Measurements from ENCODE around the gene MEF2A. TPM values are rescaled to one million over a fixed set of nuclear protein-coding genes. Genes with fewer than 3 reads are reported as not detected.
A peak's percentile ranks its signal among the peaks of the same experiment; 100 is the strongest.

Gene MEF2A
- total RNA-seq, 1 donor from 2014 or later, result 61.9 TPM

DNA sequence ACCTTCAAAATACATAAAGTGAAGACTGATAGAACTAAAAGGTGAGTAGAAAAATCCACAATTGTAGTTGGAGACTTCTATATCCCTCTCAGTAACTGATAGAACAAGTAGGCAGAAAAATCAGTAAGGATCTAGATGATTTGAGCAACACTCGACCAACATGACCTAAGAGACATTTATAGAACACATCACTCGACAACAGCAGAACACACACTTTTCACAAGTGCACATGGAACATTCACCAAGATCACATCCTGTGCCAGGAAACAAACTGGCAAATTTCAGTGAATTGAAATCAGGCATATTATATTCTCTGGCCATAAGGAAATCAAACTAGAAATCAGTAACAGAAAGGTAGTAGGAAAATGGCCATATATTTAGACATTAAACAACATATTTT is 130.3 kb downstream of the MEF2A start:
- Histone ChIP-seq H3K9ac (no peak overlapping the region), H3K4me3 (no peak overlapping the region), H3K9me3 (ENCODE audit: low read depth) (no peaks in the 10 kb centered on the region), H2AFZ (replicated peaks) (no peak overlapping the region), H3K4me2 (no peak overlapping the region), H3K36me3 (peaks cover 5% of the 10 kb centered on the region), H3K4me1 (no peaks in the 10 kb centered on the region), H3K79me2 (ENCODE audit: low read depth) (no peaks in the 10 kb centered on the region), H3K27ac (no peak overlapping the region), H4K20me1 (ENCODE audit: low read depth) (no peaks in the 10 kb centered on the region), H3F3A (ENCODE audit: low read depth) (no peaks in the 10 kb centered on the region), H3K27me3 (no peaks in the 10 kb centered on the region)
- no peak for DNase-seq (ENCODE audit: low spot score)
- no peak for TF ChIP-seq EZH2 (IDR thresholded peaks at IDR 0.05)
- TF ChIP-seq, protein P1, sequence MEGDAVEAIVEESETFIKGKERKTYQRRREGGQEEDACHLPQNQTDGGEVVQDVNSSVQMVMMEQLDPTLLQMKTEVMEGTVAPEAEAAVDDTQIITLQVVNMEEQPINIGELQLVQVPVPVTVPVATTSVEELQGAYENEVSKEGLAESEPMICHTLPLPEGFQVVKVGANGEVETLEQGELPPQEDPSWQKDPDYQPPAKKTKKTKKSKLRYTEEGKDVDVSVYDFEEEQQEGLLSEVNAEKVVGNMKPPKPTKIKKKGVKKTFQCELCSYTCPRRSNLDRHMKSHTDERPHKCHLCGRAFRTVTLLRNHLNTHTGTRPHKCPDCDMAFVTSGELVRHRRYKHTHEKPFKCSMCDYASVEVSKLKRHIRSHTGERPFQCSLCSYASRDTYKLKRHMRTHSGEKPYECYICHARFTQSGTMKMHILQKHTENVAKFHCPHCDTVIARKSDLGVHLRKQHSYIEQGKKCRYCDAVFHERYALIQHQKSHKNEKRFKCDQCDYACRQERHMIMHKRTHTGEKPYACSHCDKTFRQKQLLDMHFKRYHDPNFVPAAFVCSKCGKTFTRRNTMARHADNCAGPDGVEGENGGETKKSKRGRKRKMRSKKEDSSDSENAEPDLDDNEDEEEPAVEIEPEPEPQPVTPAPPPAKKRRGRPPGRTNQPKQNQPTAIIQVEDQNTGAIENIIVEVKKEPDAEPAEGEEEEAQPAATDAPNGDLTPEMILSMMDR (IDR thresholded peaks at IDR 0.05), result no peak
- no peak for TF ChIP-seq EZH2phosphoT487 (IDR thresholded peaks at IDR 0.05)
- no peaks in the 10 kb centered on the region for H3K27me3 Mint-ChIP-seq (ENCODE audit: insufficient read depth, low read depth)
- H3K4me1 Mint-ChIP-seq, result no peaks in the 10 kb centered on the region
- H3K9me3 Mint-ChIP-seq, result no peaks in the 10 kb centered on the region
- H3K36me3 Mint-ChIP-seq, result peaks cover 29% of the 10 kb centered on the region
- no peak overlapping the region for H3K4me3 Mint-ChIP-seq
- H3K27ac Mint-ChIP-seq, result no peak overlapping the region

DNA sequence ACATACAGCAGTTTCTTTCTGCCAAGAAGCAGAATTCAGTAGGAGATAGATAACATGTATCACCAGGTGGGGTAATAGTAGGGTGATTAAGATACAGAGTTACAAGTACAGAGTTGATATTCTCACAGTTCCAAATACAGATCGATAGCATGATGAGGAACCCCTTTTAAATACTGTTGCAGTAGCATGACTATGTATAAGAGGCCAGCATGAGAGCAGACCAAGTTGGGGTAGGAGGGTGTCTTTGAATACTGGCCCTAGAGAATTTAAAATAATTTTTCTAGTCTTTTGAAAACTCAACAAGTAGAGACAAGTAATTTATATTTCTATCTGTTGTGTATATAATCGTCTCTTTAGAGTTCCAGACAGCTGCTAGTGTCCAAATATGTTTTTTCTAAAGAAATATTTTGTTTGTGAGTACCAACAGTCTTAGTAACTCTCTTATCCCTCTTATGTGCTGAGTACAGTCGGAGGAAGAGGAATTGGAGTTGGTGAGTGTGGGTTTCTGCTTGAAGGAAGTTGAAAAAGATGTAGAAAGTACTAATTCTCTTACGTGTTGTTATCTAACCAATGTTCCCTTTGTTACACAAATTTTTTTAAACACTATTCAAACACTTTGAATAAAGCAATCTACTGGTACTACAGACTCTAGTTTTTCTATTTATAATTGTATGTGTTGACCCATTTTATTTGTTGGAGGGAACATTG is 137.3 kb downstream of the MEF2A start:
- no peak overlapping the region for H3K4me3 ChIP-seq
- no peaks in the 10 kb centered on the region for H3K36me3 ChIP-seq
- H3K4me1 ChIP-seq, result no peaks in the 10 kb centered on the region
- H3K9ac ChIP-seq, result no peak overlapping the region
- no peak for DNase-seq (ENCODE audit: low spot score)
- peaks cover 9% of the 10 kb centered on the region for H3F3A ChIP-seq (ENCODE audit: low read depth)
- no peak overlapping the region for H3K4me2 ChIP-seq
- no peak overlapping the region for H3K27ac Mint-ChIP-seq
- no peak for TF ChIP-seq EZH2phosphoT487 (IDR thresholded peaks at IDR 0.05)
- H3K9me3 Mint-ChIP-seq, result no peaks in the 10 kb centered on the region
- peaks cover 3% of the 10 kb centered on the region for H3K36me3 Mint-ChIP-seq
- peaks cover 5% of the 10 kb centered on the region for H4K20me1 ChIP-seq (ENCODE audit: low read depth)
- no peak overlapping the region for H3K4me3 Mint-ChIP-seq
- no peaks in the 10 kb centered on the region for H3K79me2 ChIP-seq (ENCODE audit: low read depth)
- H3K27me3 ChIP-seq, result no peaks in the 10 kb centered on the region
- no peaks in the 10 kb centered on the region for H3K9me3 ChIP-seq (ENCODE audit: low read depth)
- H3K27ac ChIP-seq, result no peak overlapping the region
- H3K4me1 Mint-ChIP-seq, result peaks cover 3% of the 10 kb centered on the region
- no peak overlapping the region for H2AFZ ChIP-seq (replicated peaks)
- H3K27me3 Mint-ChIP-seq (ENCODE audit: insufficient read depth, low read depth), result no peaks in the 10 kb centered on the region

DNA sequence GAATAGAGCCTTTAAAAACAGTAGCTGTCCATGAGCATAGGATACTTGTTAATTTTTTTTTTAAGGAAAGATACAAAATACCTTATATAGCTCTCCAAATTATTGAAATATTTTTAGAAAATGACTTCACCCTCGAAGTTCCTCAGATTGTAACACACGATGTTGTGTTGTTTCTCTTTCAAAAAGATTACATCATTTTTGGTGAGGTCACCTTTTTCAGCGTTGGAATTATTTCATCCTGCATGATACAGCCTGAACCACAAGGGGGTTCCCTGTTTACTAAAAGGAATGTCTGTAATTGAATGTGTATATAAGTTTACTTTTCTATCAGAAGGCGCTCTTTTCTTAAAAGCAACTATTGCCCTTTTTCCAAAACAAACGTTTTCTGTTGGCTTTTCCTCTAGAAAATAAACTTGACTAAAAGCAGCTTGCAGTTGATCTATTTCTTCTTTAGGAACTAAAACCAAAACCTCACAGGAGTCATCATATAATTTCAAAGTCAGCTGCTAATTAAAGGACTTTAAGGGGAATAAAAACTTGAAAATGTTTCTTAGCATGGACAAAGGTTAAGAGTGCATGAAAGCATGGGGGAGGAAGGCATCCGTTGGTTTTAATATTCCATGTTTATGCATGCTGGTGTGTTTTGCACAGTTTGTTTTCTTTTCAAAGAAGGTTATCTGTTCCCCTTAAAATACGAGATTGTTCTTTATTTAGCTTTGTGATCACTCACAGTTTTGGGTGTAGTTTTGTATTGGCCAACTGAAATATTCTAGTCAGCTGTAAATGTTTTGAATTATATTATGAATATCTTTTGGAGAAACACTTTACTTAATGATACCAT is 138.0 kb downstream of the MEF2A start:
- H3K4me1 Mint-ChIP-seq, result peaks cover 3% of the 10 kb centered on the region
- peaks cover 3% of the 10 kb centered on the region for H3K36me3 Mint-ChIP-seq
- Histone ChIP-seq H3K27me3 (no peaks in the 10 kb centered on the region), H3K4me1 (no peaks in the 10 kb centered on the region), H3K36me3 (no peaks in the 10 kb centered on the region), H3K4me3 (no peak overlapping the region), H3K79me2 (ENCODE audit: low read depth) (no peaks in the 10 kb centered on the region), H3K9me3 (ENCODE audit: low read depth) (no peaks in the 10 kb centered on the region), H3K9ac (no peak overlapping the region), H3K27ac (peak overlapping the region; percentile 40), H2AFZ (replicated peaks) (no peak overlapping the region), H3K4me2 (no peak overlapping the region), H3F3A (ENCODE audit: low read depth) (peaks cover 9% of the 10 kb centered on the region), H4K20me1 (ENCODE audit: low read depth) (peaks cover 5% of the 10 kb centered on the region)
- no peak overlapping the region for H3K27ac Mint-ChIP-seq
- H3K4me3 Mint-ChIP-seq, result no peak overlapping the region
- no peaks in the 10 kb centered on the region for H3K27me3 Mint-ChIP-seq (ENCODE audit: insufficient read depth, low read depth)
- TF ChIP-seq, protein P1 (IDR thresholded peaks at IDR 0.05), result peak; percentile 41
- no peak for TF ChIP-seq EZH2phosphoT487 (IDR thresholded peaks at IDR 0.05)
- TF ChIP-seq EZH2 (IDR thresholded peaks at IDR 0.05), result no peak
- DNase-seq (ENCODE audit: low spot score), result peak; percentile 16
- H3K9me3 Mint-ChIP-seq, result no peaks in the 10 kb centered on the region
